Brain pericyte (primary cell): Measurements from ENCODE around the gene SLC6A13.
"Not testable (repeated sequence)": the region's sequence is repeated elsewhere in the genome, so short reads cannot be mapped to it uniquely, and the experiment has no call there.

Experiments used
- DNase-seq: peaks from one replicate; pipeline ENCODE4 v3.0.0-alpha.2; 2012; ENCODE audit warnings: low read depth, low spot score

SLC6A13 gene

GRCh38 chr12:233615-233968, 29.0 kb downstream of the SLC6A13 start:
- no peak for DNase-seq

- DNase-seq = no peak
Measured at GRCh38 chr12:232731-233614, 29.7 kb downstream of the SLC6A13 start.

- DNase-seq = no peak
Measured at GRCh38 chr12:230925-231671, 31.5 kb downstream of the SLC6A13 start.

- peak; percentile 73 for DNase-seq
Measured at GRCh38 chr12:229441-230191, 33.0 kb downstream of the SLC6A13 start.

GRCh38 chr12:228846-229200, 33.8 kb downstream of the SLC6A13 start:
- no peak for DNase-seq

GRCh38 chr12:227923-228845, 34.5 kb downstream of the SLC6A13 start:
- peak; percentile 52 for DNase-seq

GRCh38 chr12:227286-227915, 35.2 kb downstream of the SLC6A13 start:
- DNase-seq = no peak

GRCh38 chr12:226401-226800, 36.2 kb downstream of the SLC6A13 start:
- no peak for DNase-seq

GRCh38 chr12:225012-225411, 37.6 kb downstream of the SLC6A13 start:
- DNase-seq = no peak

GRCh38 chr12:224330-224729, 38.3 kb downstream of the SLC6A13 start:
- DNase-seq = no peak

- no peak for DNase-seq
Measured at GRCh38 chr12:223841-224240, 38.8 kb downstream of the SLC6A13 start.

GRCh38 chr12:221736-222135, 40.9 kb downstream of the SLC6A13 start:
- DNase-seq = no peak

- DNase-seq = no peak
Measured at GRCh38 chr12:220946-221550, 41.6 kb downstream of the SLC6A13 start.

GRCh38 chr12:220491-220890, 42.1 kb downstream of the SLC6A13 start:
- DNase-seq = peak; percentile 29

GRCh38 chr12:219891-220352, 42.7 kb downstream of the SLC6A13 start:
- DNase-seq = peak; percentile 18

- no peak for DNase-seq
Measured at GRCh38 chr12:218728-219590, 43.7 kb downstream of the SLC6A13 start.

- no peak for DNase-seq
Measured at GRCh38 chr12:218221-218620, 44.4 kb downstream of the SLC6A13 start.

- DNase-seq = not testable (repeated sequence)
Measured at GRCh38 chr12:217029-217428, 45.6 kb downstream of the SLC6A13 start.

- DNase-seq = no peak
Measured at GRCh38 chr12:215116-215515, 47.5 kb downstream of the SLC6A13 start.
